T-cell (primary cell): ENCODE measurements around the gene FCMR. TPM values are rescaled to one million over a fixed set of nuclear protein-coding genes. Genes with fewer than 3 reads are reported as not detected.

Experiments
- ATAC-seq, 4 experiments: fragments of 200-7000 bp in 3 of 4; fragments of 150-1000 bp in 1 of 4; cut with Tn5 transposase; replicated peaks in 1 of 4; 1 replicate in 3 of 4; 2 replicates in 1 of 4; pipeline ENCODE4 v1.10.0; 2021; ENCODE audit warnings: moderate library complexity in 3 of 4, mild to moderate bottlenecking in 2 of 4, moderate number of reproducible peaks in 1 of 4
- CTCF ChIA-PET, 2 donors: fragments of 300-600 bp; sonication (Branson Sonifier 250); formaldehyde crosslinking; loops; one replicate each; lab custom pipeline; 2022; ENCODE audit warnings: antibody characterized with exemption in 2 of 2; lab: Charles Lee
- POLR2A ChIA-PET, 2 donors: fragments of 300-600 bp; sonication (Branson Sonifier 250); formaldehyde crosslinking; loops; one replicate each; lab custom pipeline; 2022; ENCODE audit warnings: antibody characterized with exemption in 2 of 2; lab: Charles Lee
- DNase-seq, 35 experiments: peaks; one replicate each; pipeline versions ENCODE4 v3.0.0 to v3.0.0-alpha.2; 2013 to 2023
- H3K27ac ChIP-seq: one replicate; pipeline ENCODE4 v1.5.1; 2013; ENCODE audit warnings: low read length
- H3K27me3 ChIP-seq, 2 experiments: replicated peaks in 1 of 2; 1 replicate in 1 of 2; 2 replicates in 1 of 2; pipeline versions ENCODE4 v1.6.1 to v1.7.0; 2013; ENCODE audit warnings: low read length in 1 of 2, mixed read lengths in 1 of 2; ENCODE audit not compliant: control insufficient read depth in 2 of 2, insufficient read depth in 2 of 2; ENCODE audit errors: extremely low read depth in 1 of 2
- H3K36me3 ChIP-seq, 2 donors: 1 replicate in 1 of 2; 2 replicates in 1 of 2; pipeline versions ENCODE4 v1.6.1 to v1.7.0; 2013; ENCODE audit warnings: low read length in 1 of 2; ENCODE audit not compliant: control insufficient read depth in 2 of 2, insufficient read depth in 1 of 2; ENCODE audit errors: extremely low read depth in 1 of 2
- H3K4me1 ChIP-seq, 2 experiments: 1 replicate in 1 of 2; 2 replicates in 1 of 2; pipeline versions ENCODE4 v1.6.1 to v1.7.0; 2013; ENCODE audit warnings: low read length in 2 of 2, mixed read lengths in 1 of 2; ENCODE audit not compliant: insufficient read depth in 2 of 2, control insufficient read depth in 1 of 2; ENCODE audit errors: extremely low read depth in 1 of 2
- H3K4me3 ChIP-seq, 2 donors: 1 replicate in 1 of 2; 2 replicates in 1 of 2; pipeline versions ENCODE4 v1.5.1 to v1.7.0; 2013; ENCODE audit warnings: mild to moderate bottlenecking in 2 of 2, low read length in 1 of 2, moderate library complexity in 1 of 2; ENCODE audit not compliant: control insufficient read depth in 1 of 2; ENCODE audit errors: extremely low read depth in 1 of 2
- H3K9me3 ChIP-seq: 2 replicates; pipeline ENCODE4 v1.7.0; 2013
- H3K27ac Mint-ChIP-seq, 2 donors: one replicate each; pipeline ENCODE4 v1.8.0; 2020 to 2021; ENCODE audit warnings: mild to moderate bottlenecking in 2 of 2, mixed read lengths in 2 of 2
- H3K27me3 Mint-ChIP-seq, 2 donors: one replicate each; pipeline ENCODE4 v1.8.0; 2021 to 2022; ENCODE audit warnings: mixed read lengths in 2 of 2
- H3K36me3 Mint-ChIP-seq: one replicate; pipeline ENCODE4 v1.8.0; 2021; ENCODE audit warnings: mixed read lengths
- H3K4me1 Mint-ChIP-seq, 3 donors: one replicate each; pipeline ENCODE4 v1.8.0; 2020 to 2022; ENCODE audit warnings: mixed read lengths in 3 of 3, mild to moderate bottlenecking in 1 of 3
- H3K4me3 Mint-ChIP-seq, 3 donors: one replicate each; pipeline ENCODE4 v1.8.0; 2020 to 2022; ENCODE audit warnings: mild to moderate bottlenecking in 3 of 3, mixed read lengths in 3 of 3, moderate library complexity in 3 of 3
- H3K9me3 Mint-ChIP-seq, 3 donors: one replicate each; pipeline ENCODE4 v1.8.0; 2020 to 2022; ENCODE audit warnings: mixed read lengths in 3 of 3
- WGBS: methylation state at CpG from one replicate; pipeline ENCODE4 v1.1.5; 2013; ENCODE audit warnings: missing lambda C conversion rate; ENCODE audit not compliant: insufficient coverage; 5-methylcytosine and 5-hydroxymethylcytosine counted together
- total RNA-seq, 35 experiments: library from RNA in 6 of 35; stranded (reverse) in 6 of 35; fragments of 120-200 nt in 1 of 35; gene quantifications; one replicate each; pipeline versions ENCODE4 v1.2.1 to v1.2.4 and lab custom pipeline; 2013 to 2026

Gene FCMR
- total RNA-seq, 5 donors from 2014 or later (not counting 1 experiment from before 2014, with no cell fraction given), result 275 to 576 (median 453) TPM

DNA sequence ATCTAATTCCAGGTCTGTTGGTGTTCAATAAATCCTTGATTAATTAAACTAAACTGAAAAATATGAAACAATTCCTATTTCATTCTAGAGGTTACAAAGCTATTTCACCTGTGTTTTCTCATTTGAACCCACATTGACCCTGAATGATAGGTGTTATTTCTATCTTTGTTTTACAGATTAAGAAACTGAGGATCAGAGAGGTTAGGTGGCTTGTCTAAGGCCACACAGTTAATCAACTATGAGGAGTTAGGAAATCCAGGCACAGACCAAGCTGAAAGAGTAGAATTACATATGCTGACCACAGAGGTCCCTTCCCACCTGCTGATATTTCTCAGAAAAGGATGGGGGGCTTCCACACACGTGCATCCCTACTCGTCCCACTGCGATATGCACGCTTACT is 24.0 kb upstream of the FCMR start:
- no peak overlapping the region for H3K4me3 ChIP-seq
- Mint-ChIP-seq H3K36me3 (peaks cover 4% of the 10 kb centered on the region), H3K27me3 (peaks cover 4 to 15% of the 10 kb centered on the region in 2 donors), H3K4me3 (no peak overlapping the region), H3K4me1 (peaks cover 0 to 6% (median 0%) of the 10 kb centered on the region in 3 donors), H3K9me3 (peaks cover 0 to 4% (median 0%) of the 10 kb centered on the region in 3 donors), H3K27ac (no peak overlapping the region)
- H3K36me3 ChIP-seq, result no peaks in the 10 kb centered on the region
- ATAC-seq, result no peak
- H3K9me3 ChIP-seq, result no peaks in the 10 kb centered on the region
- DNase-seq, result no peak
- no peak overlapping the region for H3K27ac ChIP-seq
- H3K4me1 ChIP-seq, result peaks cover 0 to 13% of the 10 kb centered on the region in 2 experiments
- WGBS, result no CpG with 5 or more reads among the region's 4 CpGs
- peaks cover 0 to 14% of the 10 kb centered on the region in 2 experiments for H3K27me3 ChIP-seq
- ChIA-PET CTCF (interaction anchor here in 1 of 2 donors (1.5 kb wide), 1 partner anchor 9 kb away, joined by 3 read pairs; no protein-coding TSS in a partner anchor), POLR2A (no interaction called here)

DNA sequence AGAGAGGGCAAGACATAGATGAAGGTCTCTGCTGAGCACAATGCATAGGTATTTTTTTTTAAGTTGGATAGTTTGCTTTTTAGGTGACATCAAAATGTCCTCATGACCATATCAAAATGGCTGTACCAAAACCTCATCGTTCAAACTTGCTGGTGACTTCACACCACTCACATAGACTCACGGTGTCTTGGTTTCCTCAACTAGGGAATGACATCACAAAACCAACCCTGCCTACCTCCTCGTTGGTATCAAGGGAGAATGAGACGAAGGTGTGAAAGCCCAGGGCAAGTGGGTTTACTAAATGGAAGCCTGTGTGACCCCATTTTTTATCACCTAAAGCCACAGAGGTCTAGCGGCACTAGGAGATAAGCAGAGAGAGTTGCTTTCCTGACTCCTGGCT is 23.0 kb upstream of the FCMR start:
- Histone ChIP-seq H3K27ac (no peak overlapping the region), H3K4me3 (no peak overlapping the region), H3K9me3 (no peaks in the 10 kb centered on the region), H3K36me3 (no peaks in the 10 kb centered on the region), H3K27me3 (peaks cover 0 to 14% of the 10 kb centered on the region in 2 experiments), H3K4me1 (peaks cover 0 to 13% of the 10 kb centered on the region in 2 experiments)
- Mint-ChIP-seq H3K9me3 (no peaks in the 10 kb centered on the region), H3K4me3 (no peak overlapping the region), H3K36me3 (no peaks in the 10 kb centered on the region), H3K27ac (no peak overlapping the region), H3K4me1 (peaks cover 0 to 6% (median 0%) of the 10 kb centered on the region in 3 donors), H3K27me3 (peaks cover 4 to 15% of the 10 kb centered on the region in 2 donors)
- ATAC-seq (peak in 1 of 4 experiments; percentile 49), DNase-seq (peak in 8 of 35 experiments; percentile 23 to 57 (median 32))
- POLR2A ChIA-PET, result no interaction called here
- CTCF ChIA-PET, result no interaction called here
- WGBS, result no CpG with 5 or more reads among the region's 5 CpGs

DNA sequence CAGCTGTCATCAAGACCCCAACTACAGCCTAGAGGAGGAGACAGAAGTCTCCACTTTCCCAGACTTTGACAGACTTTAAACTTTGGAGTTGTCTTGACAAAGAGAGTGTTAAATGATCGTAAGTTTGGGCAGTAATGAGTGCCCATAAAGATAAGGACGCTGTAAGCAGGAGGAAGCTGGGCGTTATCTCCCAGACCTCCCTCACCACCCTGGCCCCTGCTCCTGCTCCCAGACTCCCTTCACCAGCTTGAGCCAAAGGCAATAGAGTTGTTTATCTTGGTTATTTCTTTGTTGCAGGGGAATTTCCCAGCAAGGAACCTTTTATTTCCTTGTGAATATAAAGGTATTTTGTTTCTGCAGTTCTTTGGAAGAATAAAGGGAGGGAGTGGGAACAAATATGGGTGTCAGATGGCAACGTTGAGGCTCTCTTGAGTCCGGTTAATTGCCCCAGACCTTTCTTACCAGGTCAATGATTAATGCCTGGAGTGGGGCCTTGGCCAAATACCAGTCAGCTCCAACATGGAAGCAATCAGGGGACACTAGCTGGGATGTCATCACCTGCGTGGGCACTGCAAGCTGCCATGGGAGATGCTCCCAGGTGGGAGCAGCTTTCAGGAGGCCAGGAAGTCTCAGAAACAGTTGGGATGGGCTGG is 20.2 kb upstream of the FCMR start:
- Histone ChIP-seq H3K27me3 (peaks cover 0 to 14% of the 10 kb centered on the region in 2 experiments), H3K4me1 (peaks cover 0 to 13% of the 10 kb centered on the region in 2 experiments), H3K36me3 (no peaks in the 10 kb centered on the region), H3K27ac (no peak overlapping the region), H3K4me3 (no peak overlapping the region), H3K9me3 (no peaks in the 10 kb centered on the region)
- Mint-ChIP-seq H3K27me3 (peaks cover 4 to 15% of the 10 kb centered on the region in 2 donors), H3K36me3 (no peaks in the 10 kb centered on the region), H3K4me1 (peaks cover 0 to 6% (median 0%) of the 10 kb centered on the region in 3 donors), H3K27ac (no peak overlapping the region), H3K4me3 (no peak overlapping the region), H3K9me3 (no peaks in the 10 kb centered on the region)
- ChIA-PET POLR2A (interaction anchor here in 1 of 2 donors (0.6 kb wide), 1 partner anchor 31 kb away, joined by 3 read pairs; no protein-coding TSS in a partner anchor), CTCF (interaction anchor here in 1 of 2 donors (1.6 kb wide), 1 partner anchor 8 kb away, joined by 5 read pairs; no protein-coding TSS in a partner anchor)
- WGBS, result 83% methylated on average over 3 of the region's 6 CpGs
- no peak for ATAC-seq
- no peak for DNase-seq

DNA sequence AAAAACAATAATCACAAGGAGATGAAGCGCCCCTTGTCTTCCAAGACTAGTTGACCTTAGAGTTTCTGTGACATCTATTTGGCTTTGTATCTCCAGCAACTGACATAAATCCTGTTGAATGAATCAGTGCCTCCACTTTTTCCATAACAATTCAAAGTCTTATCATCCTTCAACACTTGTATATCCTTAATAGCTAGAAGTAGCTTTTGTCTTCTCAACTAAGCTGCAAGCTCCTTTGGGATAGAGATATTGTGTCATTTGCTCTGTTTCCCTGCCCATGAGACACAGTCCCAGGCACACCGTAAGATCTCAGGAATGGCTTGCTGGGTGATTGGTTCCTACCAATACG is 18.8 kb upstream of the FCMR start:
- Histone ChIP-seq H3K4me1 (peaks cover 0 to 13% of the 10 kb centered on the region in 2 experiments), H3K36me3 (no peaks in the 10 kb centered on the region), H3K9me3 (no peaks in the 10 kb centered on the region), H3K27ac (no peak overlapping the region), H3K27me3 (peaks cover 0 to 11% of the 10 kb centered on the region in 2 experiments), H3K4me3 (no peak overlapping the region)
- CTCF ChIA-PET, result interaction anchor here in 1 of 2 donors (0.6 kb wide), 1 partner anchor 321 kb away, joined by 4 read pairs; no protein-coding TSS in a partner anchor
- 85% methylated on average over 2 of the region's 3 CpGs for WGBS
- Mint-ChIP-seq H3K27ac (no peak overlapping the region), H3K4me1 (peaks cover 0 to 6% (median 0%) of the 10 kb centered on the region in 3 donors), H3K27me3 (peaks cover 4 to 7% of the 10 kb centered on the region in 2 donors), H3K9me3 (no peaks in the 10 kb centered on the region), H3K4me3 (no peak overlapping the region), H3K36me3 (no peaks in the 10 kb centered on the region)
- POLR2A ChIA-PET, result no interaction called here
- DNase-seq (no peak), ATAC-seq (no peak)

DNA sequence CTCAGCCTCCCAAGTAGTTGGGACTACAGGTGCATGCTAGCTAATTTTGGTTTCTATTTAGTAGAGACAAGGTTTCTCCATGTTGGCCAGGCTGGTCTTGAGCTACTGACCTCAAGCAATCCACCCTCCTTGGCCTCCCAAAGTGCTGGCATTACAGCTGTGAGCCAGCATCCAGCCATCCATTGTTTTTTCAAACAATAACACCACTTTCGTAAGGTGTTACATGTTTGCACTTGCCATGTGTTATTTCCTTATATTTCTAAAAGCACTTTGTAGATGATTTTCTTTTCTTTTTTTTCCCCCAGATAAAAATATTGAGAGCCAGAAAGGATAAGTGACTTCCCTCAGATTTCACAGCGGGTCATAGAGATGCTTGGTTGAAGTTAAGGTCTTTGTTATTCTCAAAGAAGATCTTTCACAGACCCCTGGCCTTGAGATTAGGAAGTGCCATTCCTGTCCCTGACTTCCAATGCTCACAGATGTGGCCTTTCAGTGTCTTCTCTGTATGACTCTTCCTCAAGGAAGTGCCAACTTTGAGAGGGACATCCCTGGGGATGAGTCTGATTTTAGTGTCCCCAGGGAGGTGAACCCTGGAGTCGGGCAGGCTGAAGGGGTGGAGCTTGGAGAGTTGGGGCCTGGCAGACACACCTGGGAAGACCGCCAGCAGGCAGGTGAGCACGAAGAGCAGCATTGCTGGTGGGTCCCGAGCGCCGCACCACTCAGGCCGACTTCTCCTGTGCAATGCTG is 18.3 kb upstream of the FCMR start:
- H3K36me3 Mint-ChIP-seq, result no peaks in the 10 kb centered on the region
- peaks cover 0 to 8% (median 0%) of the 10 kb centered on the region in 3 donors for H3K4me1 Mint-ChIP-seq

DNA sequence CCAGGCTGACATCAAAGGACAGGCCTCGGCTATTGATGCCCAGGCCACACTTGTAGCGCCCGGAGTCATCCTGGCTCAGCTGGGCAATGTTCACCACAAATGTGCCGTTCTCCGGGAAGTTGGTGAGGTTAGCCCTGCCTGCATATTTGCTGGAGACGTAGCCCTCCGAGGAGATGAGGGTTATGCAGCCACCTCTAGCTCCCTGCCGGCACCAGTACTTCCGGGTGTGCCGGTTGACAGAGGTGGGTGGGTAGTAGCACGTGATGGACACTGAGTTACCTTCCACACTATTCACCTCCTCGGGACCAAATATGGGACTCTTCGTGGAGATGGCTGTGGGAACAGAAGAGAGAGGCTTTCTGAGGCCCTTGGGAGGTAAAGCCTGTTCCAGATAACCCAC is 17.4 kb upstream of the FCMR start:
- no peaks in the 10 kb centered on the region for H3K36me3 ChIP-seq
- Mint-ChIP-seq H3K9me3 (no peaks in the 10 kb centered on the region), H3K4me3 (no peak overlapping the region), H3K36me3 (no peaks in the 10 kb centered on the region), H3K27me3 (peaks cover 0 to 4% of the 10 kb centered on the region in 2 donors), H3K4me1 (peaks cover 0 to 2% (median 0%) of the 10 kb centered on the region in 3 donors), H3K27ac (no peak overlapping the region)
- H3K27ac ChIP-seq, result no peak overlapping the region
- ATAC-seq, result no peak
- no peak for DNase-seq
- H3K4me1 ChIP-seq, result peaks cover 0 to 2% of the 10 kb centered on the region in 2 experiments
- CTCF ChIA-PET, result no interaction called here
- H3K9me3 ChIP-seq, result no peaks in the 10 kb centered on the region
- POLR2A ChIA-PET, result no interaction called here
- H3K27me3 ChIP-seq, result peaks cover 0 to 11% of the 10 kb centered on the region in 2 experiments
- WGBS, result 91% methylated on average over 5 of the region's 13 CpGs
- no peak overlapping the region for H3K4me3 ChIP-seq

More for the DNA sequence above, 18.3 kb upstream of the FCMR start:
- Mint-ChIP-seq H3K27ac (no peak overlapping the region), H3K4me3 (no peak overlapping the region), H3K9me3 (no peaks in the 10 kb centered on the region), H3K27me3 (peaks cover 2 to 4% of the 10 kb centered on the region in 2 donors)
- Histone ChIP-seq H3K27me3 (peaks cover 0 to 11% of the 10 kb centered on the region in 2 experiments), H3K4me1 (peaks cover 0 to 10% of the 10 kb centered on the region in 2 experiments), H3K4me3 (no peak overlapping the region), H3K27ac (no peak overlapping the region), H3K36me3 (no peaks in the 10 kb centered on the region), H3K9me3 (no peaks in the 10 kb centered on the region)
- ATAC-seq, result no peak
- WGBS, result 92% methylated on average over 7 of the region's 9 CpGs
- ChIA-PET POLR2A (no interaction called here), CTCF (interaction anchor here in 1 of 2 donors (0.6 kb wide), 1 partner anchor 320 kb away, joined by 4 read pairs; no protein-coding TSS in a partner anchor)
- no peak for DNase-seq
